CD4-positive, alpha-beta T cell treated with Interleukin-6 at 100 ng/mL for 8 hours (primary cell): ENCODE data around the gene SEC22C.

Source experiments
- DNase-seq: peaks from one replicate; pipeline ENCODE4 v3.0.0-alpha.2; 2020; ENCODE audit warnings: mixed read lengths, low spot score

The SEC22C gene

GRCh38 chr3:42513121-42513520 lies 68.6 kb downstream of the SEC22C start:
- no peak for DNase-seq

GRCh38 chr3:42511736-42512135 lies 70.0 kb downstream of the SEC22C start:
- no peak for DNase-seq

GRCh38 chr3:42511201-42511600 lies 70.6 kb downstream of the SEC22C start:
- DNase-seq: no peak

- DNase-seq: no peak
These were observed 71.4 kb downstream of the SEC22C start for GRCh38 chr3:42510325-42510724.

GRCh38 chr3:42509111-42509510 lies 72.7 kb downstream of the SEC22C start:
- no peak for DNase-seq

GRCh38 chr3:42508562-42508961 lies 73.2 kb downstream of the SEC22C start:
- no peak for DNase-seq

GRCh38 chr3:42507761-42508335 lies 73.9 kb downstream of the SEC22C start:
- no peak for DNase-seq

GRCh38 chr3:42507252-42507651 lies 74.5 kb downstream of the SEC22C start:
- DNase-seq: peak; percentile 19

- DNase-seq: no peak
These were observed 75.8 kb downstream of the SEC22C start for GRCh38 chr3:42505849-42506410.

GRCh38 chr3:42505128-42505848 lies 76.5 kb downstream of the SEC22C start:
- no peak for DNase-seq

- DNase-seq: no peak
These were observed 77.2 kb downstream of the SEC22C start for GRCh38 chr3:42504334-42505127.

GRCh38 chr3:42503957-42504333 lies 77.8 kb downstream of the SEC22C start:
- DNase-seq: no peak

GRCh38 chr3:42503251-42503924 lies 78.4 kb downstream of the SEC22C start:
- DNase-seq: no peak

- DNase-seq: peak; percentile 93
These were observed 79.1 kb downstream of the SEC22C start, which contains the start of gene VIPR1 for GRCh38 chr3:42502429-42503250. Gene VIPR1 (plus strand): TSS chr3:42502643. CDS start chr3:42502736, 93 bp downstream.

- DNase-seq: peak; percentile 66
These were observed 79.9 kb downstream of the SEC22C start for GRCh38 chr3:42501681-42502428.

GRCh38 chr3:42501321-42501680 lies 80.5 kb downstream of the SEC22C start:
- DNase-seq: no peak

- no peak for DNase-seq
These were observed 80.9 kb downstream of the SEC22C start for GRCh38 chr3:42500909-42501308.

GRCh38 chr3:42500091-42500490 lies 81.7 kb downstream of the SEC22C start:
- DNase-seq: no peak

GRCh38 chr3:42499478-42499871 lies 82.3 kb downstream of the SEC22C start:
- DNase-seq: no peak

GRCh38 chr3:42498791-42499477 lies 82.8 kb downstream of the SEC22C start:
- DNase-seq: no peak
